BE2C (cell line): ENCODE measurements around the gene FOLR1.

Experiments used
- DNase-seq: peaks from one replicate; pipeline ENCODE4 v3.0.0-alpha.2; 2020
- H3K27me3 ChIP-seq: fragments of 250-450 bp; sonication (Bioruptor Pico); 2 replicates; pipeline ENCODE4 v1.5.1; 2020; ENCODE audit warnings: mild to moderate bottlenecking
- H3K36me3 ChIP-seq: fragments of 250-450 bp; sonication (Bioruptor Pico); 2 replicates; pipeline ENCODE4 v1.5.1; 2020; ENCODE audit warnings: mild to moderate bottlenecking
- H3K4me1 ChIP-seq: fragments of 250-450 bp; sonication (Bioruptor Pico); 2 replicates; pipeline ENCODE4 v1.5.1; 2020
- H3K4me3 ChIP-seq: 2 replicates; pipeline ENCODE4 v1.5.1; 2011; ENCODE audit warnings: low read depth, low read length
- H3K9me3 ChIP-seq: fragments of 250-450 bp; sonication (Bioruptor Pico); 2 replicates; pipeline ENCODE4 v1.5.1; 2020
- CTCF ChIP-seq: IDR thresholded peaks from 2 replicates; pipeline ENCODE4 v1.5.1; 2012; ENCODE audit warnings: mild to moderate bottlenecking, low read depth, low read length

The FOLR1 gene

GRCh38 chr11:72230764-72231365, 38.9 kb downstream of the FOLR1 start:
- Histone ChIP-seq H3K4me1 (peaks cover 3% of the 10 kb centered on the region), H3K36me3 (peaks cover 81% of the 10 kb centered on the region), H3K4me3 (no peak overlapping the region), H3K9me3 (no peaks in the 10 kb centered on the region), H3K27me3 (no peaks in the 10 kb centered on the region)
- no peak for TF ChIP-seq CTCF
- DNase-seq, result no peak

- TF ChIP-seq CTCF, result no peak
- Histone ChIP-seq H3K4me3 (no peak overlapping the region), H3K27me3 (no peaks in the 10 kb centered on the region), H3K4me1 (peaks cover 2% of the 10 kb centered on the region), H3K9me3 (no peaks in the 10 kb centered on the region), H3K36me3 (peaks cover 89% of the 10 kb centered on the region)
- DNase-seq, result no peak
These were observed 39.7 kb downstream of the FOLR1 start for GRCh38 chr11:72231396-72232259.

- Histone ChIP-seq H3K9me3 (no peaks in the 10 kb centered on the region), H3K27me3 (no peaks in the 10 kb centered on the region), H3K4me3 (no peak overlapping the region), H3K4me1 (peaks cover 10% of the 10 kb centered on the region), H3K36me3 (peaks cover 97% of the 10 kb centered on the region)
- no peak for TF ChIP-seq CTCF
- no peak for DNase-seq
These were observed 40.5 kb downstream of the FOLR1 start for GRCh38 chr11:72232260-72233055.

GRCh38 chr11:72233056-72233772, 41.3 kb downstream of the FOLR1 start:
- peaks cover 14% of the 10 kb centered on the region for H3K4me1 ChIP-seq
- no peaks in the 10 kb centered on the region for H3K9me3 ChIP-seq
- DNase-seq, result no peak
- H3K36me3 ChIP-seq, result peaks cover 98% of the 10 kb centered on the region
- no peak overlapping the region for H3K4me3 ChIP-seq
- TF ChIP-seq CTCF, result no peak
- H3K27me3 ChIP-seq, result no peaks in the 10 kb centered on the region

- H3K36me3 ChIP-seq, result peaks cover 98% of the 10 kb centered on the region
- H3K4me1 ChIP-seq, result peaks cover 18% of the 10 kb centered on the region
- no peak for TF ChIP-seq CTCF
These were observed 42.0 kb downstream of the FOLR1 start for GRCh38 chr11:72233773-72234513.

More at GRCh38 chr11:72233773-72234513, 42.0 kb downstream of the FOLR1 start:
- no peak overlapping the region for H3K4me3 ChIP-seq
- DNase-seq, result no peak
- no peaks in the 10 kb centered on the region for H3K27me3 ChIP-seq
- H3K9me3 ChIP-seq, result no peaks in the 10 kb centered on the region
